Measurements from ENCODE around the gene OBSL1.

OBSL1 gene

DNA sequence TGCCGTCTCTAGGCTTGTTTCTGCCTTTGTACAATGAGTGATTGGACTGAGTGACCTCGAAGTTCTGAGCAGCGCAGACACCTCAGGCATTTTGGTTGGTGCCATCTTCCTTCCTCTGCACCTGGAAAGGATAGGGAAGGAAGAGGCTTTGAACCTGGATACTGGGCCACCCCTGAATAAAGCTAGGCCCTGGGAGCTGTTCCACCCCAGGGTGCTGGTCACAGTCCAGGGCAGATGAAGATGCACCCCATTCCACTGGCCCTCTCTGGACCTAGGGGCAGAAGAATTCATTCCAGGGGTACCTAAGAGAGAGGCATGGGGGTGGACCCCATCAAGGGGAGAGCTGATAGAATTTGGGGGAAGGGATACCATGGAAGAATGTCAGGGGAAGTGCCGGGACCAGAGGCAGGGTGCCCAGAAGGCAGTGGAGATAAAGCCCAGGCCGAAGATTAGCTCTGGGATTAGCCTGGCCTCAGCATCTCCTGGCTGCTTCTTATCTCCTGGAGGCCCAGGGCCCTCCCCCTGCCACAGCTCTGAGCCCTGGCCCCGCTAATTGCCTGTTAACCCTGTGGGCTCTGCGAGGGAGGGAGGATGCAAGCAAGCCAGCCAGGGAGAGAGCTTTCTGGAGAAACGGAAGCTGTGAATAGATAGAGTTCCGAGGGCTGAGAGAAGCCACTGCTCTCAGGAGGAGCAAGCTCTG lies 45.7 kb downstream of the OBSL1 start:
- in situ Hi-C loops (cut with HindIII; ENCODE audit: low pct_unique_long_range_greater_than_20kb, low sequenced_read_pairs): no loop called here
- DNase-seq (ENCODE audit: low read depth in 1 of 2, low spot score in 1 of 2): no peak
- no peak for TF ChIP-seq JUND (IDR thresholded peaks at IDR 0.05; ENCODE audit: low read depth)

- in situ Hi-C loops (cut with HindIII; ENCODE audit: low pct_unique_long_range_greater_than_20kb, low sequenced_read_pairs): no loop called here
- no peak for TF ChIP-seq JUND (IDR thresholded peaks at IDR 0.05; ENCODE audit: low read depth)
- DNase-seq (ENCODE audit: low read depth in 1 of 2, low spot score in 1 of 2): no peak
Measured at GRCh38 chr2:219524817-219525216, 46.5 kb downstream of the OBSL1 start.

DNA sequence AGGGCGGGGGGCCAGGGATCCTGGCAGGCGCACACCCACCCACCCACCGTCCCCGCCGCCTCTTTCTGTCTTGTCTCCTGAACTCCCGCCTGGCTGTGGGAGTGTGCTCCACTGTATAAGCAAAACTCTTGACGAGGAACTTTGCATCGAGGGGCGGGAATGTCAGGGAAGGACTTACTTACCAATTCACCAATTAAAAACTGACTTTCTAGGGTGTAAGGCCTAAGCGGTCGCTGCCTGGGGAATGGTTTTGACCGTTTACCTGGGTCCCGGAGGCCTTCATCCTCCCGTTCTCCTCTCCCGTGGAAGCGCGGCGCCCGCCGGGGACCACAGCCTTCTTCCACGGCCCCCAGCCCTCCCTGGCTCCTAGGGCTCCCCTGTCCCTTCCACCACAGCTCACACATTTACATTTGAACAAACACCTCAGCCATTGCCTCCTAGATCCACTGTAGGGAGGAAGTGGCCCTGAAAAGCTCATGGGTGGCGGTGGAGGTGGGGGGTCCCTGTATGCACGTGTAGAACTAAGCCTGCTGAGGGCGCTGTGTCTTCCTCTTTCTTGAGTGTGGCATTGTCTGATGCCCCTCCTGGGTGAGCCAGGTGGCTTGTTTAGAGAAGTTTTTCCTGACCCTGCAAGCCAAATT lies 48.2 kb downstream of the OBSL1 start:
- in situ Hi-C loops (cut with HindIII; ENCODE audit: low pct_unique_long_range_greater_than_20kb, low sequenced_read_pairs): no loop called here
- no peak for DNase-seq (ENCODE audit: low read depth in 1 of 2, low spot score in 1 of 2)

GRCh38 chr2:219522111-219523030 lies 49.0 kb downstream of the OBSL1 start:
- TF ChIP-seq JUND (IDR thresholded peaks at IDR 0.05; ENCODE audit: low read depth): no peak
- in situ Hi-C loops (cut with HindIII; ENCODE audit: low pct_unique_long_range_greater_than_20kb, low sequenced_read_pairs): no loop called here
- no peak for DNase-seq (ENCODE audit: low read depth in 1 of 2, low spot score in 1 of 2)

More for the DNA sequence above, 48.2 kb downstream of the OBSL1 start:
- no peak for TF ChIP-seq JUND (IDR thresholded peaks at IDR 0.05; ENCODE audit: low read depth)

DNA sequence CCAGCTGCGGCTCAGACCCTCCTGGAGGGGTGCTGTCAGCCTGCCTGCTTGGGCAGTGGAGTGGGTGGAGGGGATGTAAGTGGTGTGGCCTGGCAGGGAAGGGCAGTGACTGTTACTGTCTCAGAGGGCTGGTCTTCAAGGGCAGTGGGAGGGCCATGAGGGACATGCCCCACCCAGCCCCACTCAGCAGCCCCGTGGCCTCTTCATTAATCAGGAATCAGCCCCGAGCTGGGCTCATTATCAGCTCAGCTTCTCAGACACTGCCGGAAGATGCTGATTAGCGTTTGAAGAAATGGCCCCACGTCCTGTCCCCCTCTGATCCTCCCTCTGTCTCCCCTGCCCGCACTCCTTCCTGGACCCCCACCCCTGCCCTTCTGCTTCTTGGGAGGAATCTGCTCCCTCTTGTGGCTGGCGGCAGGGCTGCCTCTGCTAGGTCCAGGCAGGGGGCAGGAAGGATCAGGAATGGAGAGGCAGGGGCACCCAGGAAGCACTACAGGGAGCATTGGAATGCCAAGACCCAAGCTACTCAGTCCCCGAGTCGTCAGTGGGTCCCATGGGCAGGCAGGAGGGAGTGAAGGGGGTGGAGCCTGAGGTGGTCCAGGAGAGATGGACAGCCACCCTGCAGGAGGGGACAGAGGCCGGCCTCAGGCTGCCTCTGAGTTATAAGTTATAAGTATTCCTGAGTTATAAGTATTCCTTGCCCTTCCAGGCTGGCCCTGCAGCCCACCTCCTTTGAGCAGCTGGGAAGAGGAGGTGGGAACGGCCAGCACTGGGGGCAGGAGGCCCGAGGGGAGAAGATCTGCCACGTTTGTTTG lies 50.1 kb downstream of the OBSL1 start:
- in situ Hi-C loops (cut with HindIII; ENCODE audit: low pct_unique_long_range_greater_than_20kb, low sequenced_read_pairs): no loop called here
- DNase-seq (ENCODE audit: low read depth in 1 of 2, low spot score in 1 of 2): peak in 1 of 2 experiments; percentile 61
- no peak for TF ChIP-seq JUND (IDR thresholded peaks at IDR 0.05; ENCODE audit: low read depth)

DNA sequence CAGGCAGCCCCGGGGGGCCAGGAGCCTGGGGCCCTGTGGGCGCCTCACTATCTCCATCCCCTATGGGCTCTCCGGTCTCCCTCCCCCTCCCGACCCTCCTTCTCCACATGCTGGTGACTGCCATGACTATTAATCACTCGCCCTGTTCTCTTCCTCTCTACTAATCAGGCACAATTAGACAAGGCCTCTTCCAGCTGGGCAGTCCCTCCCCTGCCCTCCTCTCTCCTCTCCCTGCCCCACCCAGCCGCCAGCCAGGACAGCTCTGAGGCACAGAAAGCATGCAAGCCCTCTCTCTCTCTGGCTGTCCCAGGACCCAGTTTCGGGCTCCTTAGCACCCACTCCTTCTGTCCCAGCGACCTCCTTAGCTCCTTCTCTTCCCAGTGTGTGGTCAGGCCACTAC lies 51.3 kb downstream of the OBSL1 start:
- in situ Hi-C loops (cut with HindIII; ENCODE audit: low pct_unique_long_range_greater_than_20kb, low sequenced_read_pairs): no loop called here
- TF ChIP-seq JUND (IDR thresholded peaks at IDR 0.05; ENCODE audit: low read depth): no peak
- DNase-seq (ENCODE audit: low read depth in 1 of 2, low spot score in 1 of 2): no peak

GRCh38 chr2:219519526-219519916 lies 51.8 kb downstream of the OBSL1 start:
- TF ChIP-seq JUND (IDR thresholded peaks at IDR 0.05; ENCODE audit: low read depth): no peak
- no peak for DNase-seq (ENCODE audit: low read depth in 1 of 2, low spot score in 1 of 2)
- in situ Hi-C loops (cut with HindIII; ENCODE audit: low pct_unique_long_range_greater_than_20kb, low sequenced_read_pairs): no loop called here

- no peak for TF ChIP-seq JUND (IDR thresholded peaks at IDR 0.05; ENCODE audit: low read depth)
- DNase-seq (ENCODE audit: low read depth in 1 of 2, low spot score in 1 of 2): no peak
- in situ Hi-C loops (cut with HindIII; ENCODE audit: low pct_unique_long_range_greater_than_20kb, low sequenced_read_pairs): no loop called here
Measured at GRCh38 chr2:219517954-219518778, 53.2 kb downstream of the OBSL1 start.

DNA sequence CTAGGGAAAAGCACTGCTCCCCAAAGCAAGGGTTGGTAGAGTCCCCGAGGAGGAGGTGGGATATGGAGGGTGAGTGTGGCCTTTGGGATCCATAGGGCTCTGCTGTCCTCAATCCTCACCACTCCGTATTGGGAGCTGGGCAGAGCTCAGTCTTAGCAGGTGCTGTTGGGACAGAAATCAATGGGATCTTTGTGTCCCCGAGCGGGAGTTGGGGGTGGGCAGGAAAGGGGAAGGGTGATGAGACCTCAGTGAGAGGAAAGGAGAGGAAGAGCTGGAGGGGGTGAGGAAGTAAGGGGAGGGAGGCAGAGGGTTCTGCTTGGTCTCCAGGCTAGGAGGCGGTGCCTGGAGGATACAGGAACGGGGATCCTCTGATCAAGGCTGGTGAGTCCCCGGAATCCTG lies 54.5 kb downstream of the OBSL1 start:
- in situ Hi-C loops (cut with HindIII; ENCODE audit: low pct_unique_long_range_greater_than_20kb, low sequenced_read_pairs): no loop called here
- DNase-seq (ENCODE audit: low read depth in 1 of 2, low spot score in 1 of 2): no peak
- TF ChIP-seq JUND (IDR thresholded peaks at IDR 0.05; ENCODE audit: low read depth): no peak

DNA sequence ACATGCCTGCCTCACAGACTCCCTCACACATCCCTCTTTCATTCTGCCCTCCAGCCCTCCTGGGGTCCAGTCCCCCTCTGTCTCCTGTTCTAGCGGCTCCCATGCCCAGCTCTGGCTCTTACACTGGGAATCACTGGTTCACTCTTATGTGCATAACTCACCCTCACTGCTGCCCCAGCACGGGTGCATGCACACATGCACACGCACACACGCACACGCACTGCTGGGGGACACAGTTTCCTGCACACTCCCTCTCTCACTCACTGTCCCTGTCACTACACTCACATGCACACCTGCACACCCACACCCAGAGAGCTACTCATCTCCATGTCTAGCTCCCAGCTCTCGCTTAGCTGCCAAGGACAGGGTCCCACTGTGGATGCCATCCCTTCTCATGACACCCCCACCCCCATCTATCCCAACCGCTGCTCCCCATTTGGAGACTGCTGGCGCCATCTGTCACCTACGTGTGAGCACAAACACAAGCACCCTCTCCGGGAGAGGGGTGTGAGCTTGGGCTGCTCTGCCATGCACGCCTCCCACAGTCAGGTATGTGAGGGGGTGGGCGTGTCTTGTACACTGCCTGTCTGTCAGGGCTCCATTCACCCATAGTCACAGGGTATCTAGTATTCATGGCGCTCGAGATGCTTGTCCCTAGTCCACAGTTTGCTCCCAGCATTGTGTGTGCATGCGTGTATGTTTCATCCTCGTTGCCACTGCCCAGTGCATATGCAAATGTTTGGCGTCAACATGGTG lies 55.3 kb downstream of the OBSL1 start:
- no peak for TF ChIP-seq JUND (IDR thresholded peaks at IDR 0.05; ENCODE audit: low read depth)
- DNase-seq (ENCODE audit: low read depth in 1 of 2, low spot score in 1 of 2): no peak
- in situ Hi-C loops (cut with HindIII; ENCODE audit: low pct_unique_long_range_greater_than_20kb, low sequenced_read_pairs): no loop called here

DNA sequence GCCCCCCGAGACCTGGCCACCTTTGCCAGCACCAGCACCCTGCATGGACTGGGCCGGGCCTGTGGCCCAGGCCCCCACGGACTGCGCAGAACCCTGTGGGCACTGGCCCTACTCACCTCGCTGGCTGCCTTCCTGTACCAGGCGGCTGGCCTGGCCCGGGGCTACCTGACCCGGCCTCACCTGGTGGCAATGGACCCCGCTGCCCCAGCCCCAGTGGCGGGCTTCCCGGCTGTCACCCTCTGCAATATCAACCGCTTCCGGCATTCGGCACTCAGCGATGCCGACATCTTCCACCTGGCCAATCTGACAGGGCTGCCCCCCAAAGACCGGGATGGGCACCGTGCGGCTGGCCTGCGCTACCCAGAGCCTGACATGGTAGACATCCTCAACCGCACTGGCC lies 56.5 kb downstream of the OBSL1 start:
- in situ Hi-C loops (cut with HindIII; ENCODE audit: low pct_unique_long_range_greater_than_20kb, low sequenced_read_pairs): no loop called here
- no peak for DNase-seq (ENCODE audit: low read depth in 1 of 2, low spot score in 1 of 2)
- TF ChIP-seq JUND (IDR thresholded peaks at IDR 0.05; ENCODE audit: low read depth): no peak

Measured in T47D (cell line).